NCI-H2171 (cell line): ENCODE data around the gene CFAP46.
"Not testable (repeated sequence)": the region's sequence is repeated elsewhere in the genome, so short reads cannot be mapped to it uniquely, and the experiment has no call there.

ENCODE experiments used
- DNase-seq: peaks from one replicate; lab custom pipeline; 2025; lab: John Stamatoyannopoulos, UW

CFAP46 gene

DNA sequence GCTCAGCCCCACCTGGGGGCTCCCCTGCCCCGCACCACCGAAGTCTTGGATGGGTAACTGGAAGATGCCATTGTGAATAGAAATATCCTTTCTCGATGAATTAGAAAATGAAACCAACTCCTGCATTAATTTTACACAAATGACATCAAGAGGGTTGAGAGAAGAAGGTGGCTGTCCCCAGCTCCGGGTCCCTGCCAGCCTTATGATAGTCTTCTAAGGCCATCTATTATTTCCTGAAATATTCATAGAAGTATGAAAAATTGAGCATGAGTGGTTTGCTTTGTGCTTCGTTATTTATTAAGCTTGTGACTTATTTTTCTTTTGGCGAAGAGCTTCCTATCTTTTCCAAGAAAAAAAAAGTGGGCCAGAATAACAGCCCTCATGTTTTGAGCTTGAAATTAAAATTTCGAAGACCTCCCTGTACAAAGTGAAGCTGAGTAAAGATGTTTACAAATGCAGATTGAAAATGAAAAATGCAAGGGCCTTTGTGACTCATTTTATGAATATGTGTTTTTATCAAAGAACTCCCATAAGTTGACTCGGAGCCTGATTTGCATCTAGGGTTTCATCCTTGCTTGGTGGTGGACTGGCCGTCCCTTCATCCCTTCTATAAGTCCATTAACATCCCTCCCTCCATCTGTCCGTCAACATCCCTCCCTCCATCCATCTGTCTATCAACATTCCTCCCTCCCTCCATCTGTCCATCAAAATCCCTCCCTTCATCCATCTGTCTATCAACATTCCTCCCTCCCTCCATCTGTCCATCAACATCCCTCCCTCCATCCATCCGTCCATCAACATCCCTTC is 20.5 kb upstream of the CFAP46 start:
- DNase-seq = no peak

DNA sequence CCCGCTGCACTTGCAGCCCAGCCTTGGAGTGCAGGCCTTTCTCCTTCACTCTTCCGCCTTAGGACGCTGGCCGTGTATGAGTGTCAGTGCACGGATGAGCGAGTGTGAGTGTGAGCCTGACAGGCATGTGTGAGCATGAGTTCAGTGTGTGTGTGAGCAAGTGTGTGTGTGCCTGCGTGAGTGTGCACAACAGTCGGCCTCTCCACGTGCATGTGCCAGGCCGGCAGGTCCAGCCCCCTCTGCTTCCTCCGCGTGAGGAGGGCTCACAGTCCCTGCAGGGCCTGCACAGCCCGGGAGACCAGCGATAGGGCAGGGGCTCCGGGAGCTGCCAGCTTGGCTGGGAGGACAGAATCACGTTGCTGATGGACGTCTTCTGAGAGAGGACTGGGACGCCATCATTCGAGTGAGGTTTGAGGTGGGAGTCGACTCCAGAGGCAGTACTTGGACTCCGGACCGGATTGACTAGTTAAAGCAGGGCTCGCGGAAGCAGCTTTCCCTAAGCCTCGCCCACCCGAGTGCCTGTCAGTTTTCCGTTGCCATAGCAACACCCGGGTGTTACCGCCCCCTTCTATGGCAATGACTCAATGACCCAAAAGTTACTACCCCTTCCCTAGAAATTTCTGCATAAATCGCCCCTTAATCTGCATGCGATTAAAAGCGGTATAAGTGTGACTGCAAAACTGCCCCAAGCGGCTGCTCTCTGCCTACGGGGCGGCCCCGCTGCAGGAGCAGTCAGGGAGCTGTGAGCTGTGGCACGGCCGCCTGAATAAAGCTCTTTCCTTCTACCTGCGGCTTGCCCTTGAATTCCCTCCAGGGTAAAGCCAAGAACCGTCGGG is 19.6 kb upstream of the CFAP46 start:
- DNase-seq = peak; percentile 24

DNA sequence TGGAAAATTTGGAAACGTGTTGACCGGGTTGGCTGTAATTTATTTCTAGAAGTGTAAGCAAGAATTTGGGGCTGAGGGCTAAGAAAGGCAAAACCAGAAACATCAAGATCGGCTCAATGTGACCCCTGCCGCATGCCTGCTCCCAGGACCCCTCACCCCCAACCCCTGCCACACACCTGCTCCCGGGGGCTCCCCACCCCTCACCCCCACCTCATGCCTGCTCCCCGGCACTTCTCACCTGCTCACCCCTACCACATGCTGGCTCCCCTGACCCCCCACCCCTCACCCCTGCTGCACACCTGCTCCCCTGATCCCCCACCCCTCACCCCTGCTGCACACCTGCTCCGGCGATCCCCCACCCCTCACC is 19.0 kb upstream of the CFAP46 start:
- DNase-seq = no peak

DNA sequence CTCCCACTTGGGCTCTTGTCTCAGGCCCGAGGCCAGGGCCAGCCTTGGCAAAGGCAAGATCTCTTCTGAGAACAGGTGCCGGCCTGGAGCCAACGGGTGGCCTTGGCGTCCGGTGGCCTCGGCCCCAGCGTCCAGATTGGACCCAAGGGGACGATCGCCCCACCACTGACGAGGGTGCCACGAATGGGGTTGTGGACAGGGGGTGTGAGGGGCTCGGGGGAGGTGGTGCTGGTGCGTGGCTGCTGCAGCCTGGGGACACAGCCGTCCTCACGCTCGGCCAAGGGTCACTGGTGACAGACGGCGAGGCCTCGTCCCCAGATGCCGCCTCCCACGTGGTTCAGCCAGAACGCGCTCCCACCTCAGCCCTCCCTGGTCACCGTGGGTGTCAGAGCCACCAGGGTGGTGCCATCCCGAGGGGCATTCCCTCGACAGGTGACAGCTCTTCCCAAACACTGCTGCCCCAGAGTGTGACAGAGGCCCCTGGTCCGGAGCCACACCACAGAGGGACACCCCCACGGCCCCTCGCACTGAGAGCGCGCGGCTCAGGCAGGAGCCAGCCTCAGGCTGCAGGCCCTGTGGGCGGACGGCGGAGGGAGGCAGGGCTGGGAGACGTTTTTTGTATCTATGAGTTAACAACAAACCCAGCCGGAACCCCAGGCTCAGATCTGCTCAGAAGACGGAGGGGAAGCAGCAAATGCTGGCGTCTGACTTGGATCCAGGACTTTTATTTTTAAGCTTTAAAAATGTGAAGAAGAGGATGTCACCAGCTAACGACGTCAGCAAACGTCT is 18.5 kb upstream of the CFAP46 start:
- no peak for DNase-seq

DNA sequence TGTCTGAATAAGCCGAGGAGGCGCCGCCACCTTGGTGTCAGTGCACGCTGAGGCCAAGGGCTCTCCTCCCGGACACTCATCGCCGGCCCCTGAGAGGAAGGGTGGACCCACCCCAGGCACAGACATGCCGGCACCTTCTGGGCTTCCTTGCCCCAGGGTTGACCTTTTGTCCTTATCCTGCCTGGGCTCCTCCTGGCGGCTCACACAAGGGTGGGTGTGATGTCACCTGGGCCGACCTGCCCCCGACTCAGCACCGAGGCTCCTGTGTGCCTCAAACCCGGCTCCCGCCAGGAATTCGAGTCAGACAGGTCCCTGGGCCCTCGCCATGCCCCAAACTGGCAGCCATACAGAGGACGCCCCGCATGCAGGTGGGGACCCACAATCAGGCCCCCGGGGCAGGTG is 17.7 kb upstream of the CFAP46 start:
- no peak for DNase-seq

DNA sequence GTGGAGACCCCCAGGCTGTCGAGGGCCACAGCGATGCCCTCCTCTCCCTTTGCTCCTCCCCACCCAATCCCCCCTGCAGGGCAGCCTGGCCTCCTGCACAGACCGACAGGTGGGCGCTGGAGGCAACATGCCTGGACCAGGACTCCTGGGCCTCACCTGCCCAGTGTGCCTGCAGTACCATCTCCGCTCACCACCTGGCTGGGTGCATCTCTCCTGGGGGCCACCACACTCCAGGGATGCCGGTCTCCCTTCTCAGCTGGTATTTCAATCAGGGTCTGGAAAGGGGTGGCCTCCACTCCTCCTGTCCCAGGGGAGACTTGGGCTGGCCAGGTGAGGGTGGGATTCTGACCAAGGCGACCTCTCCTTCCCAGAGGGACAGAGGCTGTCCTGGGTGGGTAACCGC is 17.2 kb upstream of the CFAP46 start:
- DNase-seq = no peak

DNA sequence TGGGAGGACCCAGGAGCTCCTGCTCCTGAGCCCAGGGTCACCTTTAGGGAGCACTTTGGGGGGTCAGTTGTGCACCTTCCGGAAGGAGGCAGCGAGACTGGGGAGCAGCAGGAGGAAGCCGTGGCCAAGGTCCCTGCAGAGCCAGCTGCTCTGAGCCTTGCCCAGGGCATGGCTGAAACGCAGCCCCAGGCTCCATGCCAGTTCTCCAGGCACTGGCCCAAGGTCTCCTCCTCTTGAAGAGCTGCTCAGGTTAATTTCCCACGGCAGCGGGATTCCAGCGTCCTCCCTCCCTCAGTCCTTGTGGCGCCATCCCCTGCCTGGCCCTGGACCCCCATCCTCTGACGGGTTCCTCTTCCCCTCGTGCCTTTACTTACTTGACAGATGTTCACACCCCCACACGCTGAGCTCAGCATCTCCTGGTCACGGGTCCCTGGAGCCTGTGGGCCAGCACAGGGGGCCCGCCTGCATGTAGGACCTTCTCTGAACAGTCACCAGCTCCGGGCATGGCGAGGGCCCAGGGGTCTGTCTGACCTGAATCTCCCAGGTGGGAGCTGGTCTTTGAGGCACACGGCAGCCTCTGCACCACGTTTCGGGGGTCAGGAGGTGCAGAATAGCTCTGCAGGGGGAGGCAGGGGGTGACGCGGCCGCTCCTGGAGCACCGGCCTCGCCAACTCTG is 16.7 kb upstream of the CFAP46 start:
- no peak for DNase-seq

DNA sequence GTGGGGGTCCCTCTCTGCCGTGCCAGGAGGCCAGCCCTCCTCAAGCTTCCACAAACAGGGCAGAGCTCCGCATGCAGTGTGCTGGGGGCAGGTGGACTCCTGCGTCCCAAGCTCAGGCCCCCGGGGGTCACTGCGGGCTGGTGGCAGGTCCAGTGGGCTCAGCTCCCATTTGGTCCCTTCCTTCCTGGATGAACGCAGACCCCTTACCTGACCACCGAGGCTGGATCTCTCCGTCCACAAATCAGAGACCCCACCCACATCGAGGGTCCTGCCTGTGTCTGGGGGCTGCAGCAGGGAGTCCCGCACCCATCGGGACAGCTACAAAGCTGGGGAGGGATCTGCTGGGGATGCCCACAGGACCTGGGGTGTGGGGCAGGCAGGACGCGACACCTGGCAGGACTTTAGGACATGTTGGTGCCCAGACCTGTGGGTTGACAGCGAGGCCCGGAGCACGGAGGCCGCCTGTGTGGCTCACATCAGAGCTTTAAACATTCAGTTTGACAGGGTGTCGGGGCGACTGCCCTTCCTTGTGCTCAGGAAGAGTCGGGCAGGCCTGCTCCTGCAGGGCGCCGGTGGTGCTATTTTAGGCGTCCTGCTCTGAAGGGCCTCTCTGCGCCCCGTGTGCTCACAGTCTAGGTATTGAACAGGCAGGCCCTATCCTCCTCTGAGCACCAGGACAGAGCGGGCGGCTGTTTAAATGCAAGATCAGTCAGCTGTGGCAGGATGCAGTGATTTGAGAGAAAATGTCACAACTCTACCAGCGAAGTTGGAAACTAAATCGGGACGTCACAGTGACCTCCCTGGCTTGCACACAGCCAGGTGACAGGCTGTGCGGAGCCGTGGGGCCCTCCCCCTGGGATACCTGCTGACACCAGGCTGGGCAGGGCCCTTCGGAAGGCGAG is 15.9 kb upstream of the CFAP46 start:
- no peak for DNase-seq

DNA sequence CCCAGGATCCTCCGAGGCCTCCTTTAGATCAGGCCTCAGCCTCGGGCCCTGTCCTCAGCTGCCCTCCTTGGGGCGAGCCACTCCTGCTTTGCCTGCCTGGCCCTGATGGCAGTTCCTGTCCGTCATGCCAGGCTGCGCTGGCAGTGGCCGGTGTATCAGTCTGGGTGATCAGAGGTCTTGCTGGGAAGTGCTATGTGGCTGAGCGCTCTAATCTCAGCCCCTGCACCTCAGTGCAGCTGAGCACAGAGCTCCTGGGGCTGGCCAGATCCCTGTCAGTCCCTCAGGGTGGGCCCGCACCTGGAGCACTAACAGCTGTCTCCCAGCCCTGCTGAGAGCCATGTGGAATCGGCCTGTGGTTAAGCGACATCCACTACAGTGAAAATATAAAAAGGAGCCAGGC is 14.8 kb upstream of the CFAP46 start:
- no peak for DNase-seq

DNA sequence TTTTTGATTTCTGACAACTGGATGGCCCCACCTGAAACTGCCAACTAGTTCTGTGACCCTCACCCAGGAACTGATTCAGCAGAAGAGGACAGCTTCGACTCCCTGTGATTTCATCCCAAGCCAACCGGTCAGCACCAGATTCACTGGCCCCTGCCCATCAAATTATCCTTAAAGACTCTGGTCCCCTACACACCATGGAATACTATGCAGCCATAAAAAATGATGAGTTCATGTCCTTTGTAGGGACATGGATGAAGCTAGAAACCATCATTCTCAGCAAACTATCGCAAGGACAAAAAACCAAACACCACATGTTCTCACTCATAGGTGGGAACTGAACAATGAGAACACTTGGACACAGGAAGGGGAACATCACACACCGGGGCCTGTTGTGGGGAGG is 13.9 kb upstream of the CFAP46 start:
- not testable (repeated sequence) for DNase-seq

DNA sequence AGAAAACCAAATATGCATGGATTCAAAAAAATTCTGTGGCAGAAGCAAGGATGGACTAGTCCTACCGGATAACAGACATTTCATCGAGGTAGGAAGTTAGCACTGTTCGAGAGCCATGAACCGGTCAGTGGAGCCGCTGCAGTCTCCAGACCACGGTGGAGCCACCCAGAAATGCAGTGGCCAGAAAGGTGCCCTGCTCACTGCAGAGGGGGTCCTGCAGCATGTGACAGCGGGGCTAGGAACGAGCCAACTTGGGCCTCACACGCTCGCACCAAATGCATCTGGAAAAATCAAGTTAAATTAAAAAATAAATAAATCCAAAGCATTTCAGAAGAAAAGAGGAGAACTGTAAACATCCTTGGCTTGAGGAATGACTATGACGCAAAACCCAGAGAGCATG is 13.1 kb upstream of the CFAP46 start:
- DNase-seq = no peak

DNA sequence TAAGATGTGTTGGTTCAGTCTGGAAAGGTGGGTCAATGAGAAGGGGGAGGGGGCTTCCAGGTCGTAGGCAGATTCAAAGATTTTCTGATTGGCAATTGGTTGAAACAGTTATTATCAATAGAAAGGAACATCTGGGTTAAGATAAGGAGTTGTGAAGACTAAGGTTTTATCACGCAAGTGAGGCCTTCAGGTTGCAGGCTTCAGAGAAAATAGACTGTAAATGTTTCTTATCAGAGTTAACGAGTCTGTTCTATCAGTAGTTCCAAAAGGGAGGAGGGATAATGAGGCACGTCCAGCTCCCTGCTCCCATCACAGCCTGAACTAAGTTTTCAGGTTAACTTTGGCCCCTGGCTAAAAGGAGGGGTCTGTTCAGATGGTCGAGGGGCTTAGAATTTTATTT is 11.1 kb upstream of the CFAP46 start:
- DNase-seq = no peak

DNA sequence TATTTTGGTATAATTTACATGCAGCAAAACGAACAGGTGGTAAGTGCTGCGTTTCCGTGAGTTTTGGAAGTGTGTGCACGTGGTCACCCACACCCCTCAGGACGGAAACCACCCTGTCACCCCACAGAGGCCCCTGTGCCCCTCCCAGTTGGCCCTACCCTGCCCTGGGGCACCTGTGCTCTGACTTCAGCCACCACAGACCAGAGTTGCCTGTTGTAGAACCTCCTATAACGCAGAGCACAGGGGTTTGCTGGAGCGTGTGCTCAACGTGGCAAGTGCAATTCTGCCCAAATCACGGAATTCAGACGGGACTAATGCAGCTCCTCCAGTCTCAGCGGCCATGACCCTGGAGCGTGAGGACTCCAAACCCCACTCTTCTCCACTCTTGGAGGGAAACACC is 9.6 kb upstream of the CFAP46 start:
- no peak for DNase-seq

DNA sequence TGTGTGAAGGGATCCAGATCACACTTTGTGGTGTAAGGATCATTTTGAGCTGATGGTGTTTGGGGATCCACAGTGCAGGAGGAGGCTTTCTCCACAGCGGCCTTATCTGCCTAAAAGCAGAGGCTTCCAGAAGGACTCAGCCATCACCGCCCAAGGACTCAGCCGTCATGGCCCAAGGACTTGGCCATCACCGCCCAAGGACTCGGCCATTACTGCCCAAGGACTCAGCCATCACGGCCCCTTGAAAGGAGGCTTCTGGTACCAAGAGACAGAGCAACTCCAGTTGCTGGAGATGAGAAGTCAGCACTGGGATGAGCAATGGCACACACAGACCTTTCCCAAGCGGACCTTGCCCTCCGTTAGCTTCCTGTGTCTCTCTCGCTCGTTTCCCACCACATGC is 6.0 kb upstream of the CFAP46 start:
- DNase-seq = no peak

DNA sequence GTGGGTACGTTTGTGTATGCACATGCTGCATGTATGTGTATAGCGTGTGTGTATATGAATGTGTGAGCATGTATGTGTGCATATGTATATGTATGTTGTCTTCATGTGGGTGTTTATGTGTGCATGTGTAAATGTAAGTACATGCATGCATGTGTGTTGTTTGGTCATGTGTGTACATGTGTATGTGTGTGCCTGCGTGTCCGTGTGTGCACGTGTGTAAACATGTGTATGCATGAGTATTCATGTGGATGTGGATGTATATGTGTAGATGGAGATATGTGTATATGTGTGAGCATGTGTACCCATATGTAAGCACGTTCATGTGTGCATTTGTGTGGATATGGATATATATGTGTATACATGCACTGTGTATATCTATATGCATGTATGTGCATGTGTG is 5.5 kb upstream of the CFAP46 start:
- no peak for DNase-seq

DNA sequence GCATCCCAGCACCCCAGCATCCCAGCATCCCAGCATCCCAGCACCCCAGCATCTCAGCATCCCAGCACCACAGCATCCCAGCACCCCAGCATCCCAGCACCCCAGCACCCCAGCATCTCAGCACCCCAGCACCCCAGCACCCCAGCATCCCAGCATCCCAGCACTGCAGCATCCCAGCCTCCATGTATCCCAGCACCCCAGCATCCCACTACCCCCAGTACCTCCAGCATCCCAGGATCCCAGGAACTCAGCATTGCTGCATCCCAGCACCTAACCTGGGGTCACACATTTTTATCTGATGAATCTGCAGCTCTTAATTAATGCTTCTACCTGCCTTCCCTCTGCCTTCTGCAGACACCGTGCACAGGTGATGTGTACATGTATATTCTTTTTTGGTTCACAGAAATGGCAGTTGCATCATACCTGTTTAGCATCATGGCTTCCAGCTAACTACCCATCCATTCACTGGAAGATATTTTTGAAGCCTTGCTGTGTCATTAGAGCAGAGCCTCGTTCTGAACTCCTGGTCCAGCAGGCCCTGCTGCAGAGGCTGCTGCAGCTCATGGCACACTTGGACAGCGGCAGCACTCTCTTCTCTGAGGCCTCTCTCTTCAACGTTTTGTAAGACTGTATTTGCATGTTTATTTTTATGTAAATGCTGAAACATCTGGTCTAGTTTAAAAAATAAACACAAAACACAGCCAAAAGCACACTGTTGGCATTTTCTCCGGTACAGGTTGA is 4.6 kb upstream of the CFAP46 start:
- no peak for DNase-seq

DNA sequence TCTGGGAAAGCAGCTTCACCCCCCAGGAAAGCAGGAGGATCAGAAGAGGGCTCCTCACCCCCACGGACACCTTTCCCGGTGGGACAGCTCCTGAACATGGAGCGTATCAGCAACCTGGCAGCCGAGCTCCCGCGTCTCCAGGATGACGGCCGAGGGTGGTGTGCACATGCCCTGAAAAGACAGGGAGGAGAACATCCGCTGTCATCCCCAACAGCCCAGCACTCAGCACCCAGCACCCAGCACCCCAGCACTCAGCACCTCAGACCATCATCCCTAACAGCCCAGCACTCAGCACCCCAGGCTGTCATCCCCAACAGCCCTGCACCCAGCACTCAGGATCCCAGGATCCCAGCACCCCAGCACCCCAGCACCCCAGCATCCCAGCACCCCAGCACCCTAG is 3.9 kb upstream of the CFAP46 start:
- DNase-seq = no peak

DNA sequence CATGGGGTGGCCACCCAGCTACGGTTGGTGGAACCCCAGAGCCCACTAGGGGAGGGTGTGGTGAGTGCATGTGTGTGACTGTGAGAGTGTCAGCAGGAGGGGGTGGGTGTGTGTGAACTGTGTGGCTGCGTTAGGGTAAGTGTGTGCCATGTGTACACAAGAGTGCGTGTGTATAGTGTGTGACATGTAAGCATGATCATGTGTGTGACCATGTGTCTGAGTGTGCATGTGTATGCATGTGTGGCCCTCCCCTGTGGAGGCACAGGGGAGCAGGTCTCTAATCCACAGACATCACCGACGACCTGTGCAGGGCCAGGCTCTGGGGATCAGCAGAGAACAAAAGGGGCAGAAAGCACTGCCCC is 3.5 kb upstream of the CFAP46 start:
- DNase-seq = no peak

DNA sequence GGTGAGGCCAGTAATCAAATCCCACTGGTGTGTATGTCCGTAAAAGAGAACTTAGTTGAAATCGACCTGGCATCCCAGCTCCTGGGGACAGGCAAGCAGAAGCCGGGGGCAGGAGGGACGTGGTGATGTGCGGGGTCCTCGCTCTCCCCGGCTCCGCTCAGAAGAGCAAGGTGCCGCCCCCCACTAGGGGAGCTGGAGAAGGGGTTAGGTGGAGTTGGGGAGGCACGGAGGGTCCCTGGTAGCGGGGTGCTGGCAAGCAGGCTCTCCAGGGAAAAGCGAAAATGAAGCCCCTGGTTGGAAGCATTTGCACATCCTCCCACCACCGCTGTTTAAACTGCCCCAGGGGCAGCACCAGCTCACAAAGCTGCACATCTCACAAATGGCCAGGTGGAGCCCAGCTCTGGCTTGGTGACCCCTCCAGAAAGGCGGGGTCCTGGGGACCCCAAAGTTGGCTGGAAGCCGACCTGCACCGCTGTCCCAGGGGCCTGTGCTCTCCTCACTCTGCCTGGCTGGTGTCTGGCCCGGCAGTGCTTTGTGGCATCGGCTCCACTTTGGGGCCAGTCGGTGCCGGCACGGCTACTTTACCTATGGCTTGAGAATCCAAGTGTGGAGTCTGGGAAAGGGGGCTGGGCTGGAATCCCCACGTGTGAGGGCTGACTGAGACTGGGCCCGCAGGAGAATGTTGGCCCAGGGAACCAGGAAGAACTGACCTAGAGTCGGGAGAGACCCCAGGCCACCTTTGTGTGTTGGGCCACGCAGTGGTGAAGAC is 2.9 kb upstream of the CFAP46 start:
- no peak for DNase-seq

DNA sequence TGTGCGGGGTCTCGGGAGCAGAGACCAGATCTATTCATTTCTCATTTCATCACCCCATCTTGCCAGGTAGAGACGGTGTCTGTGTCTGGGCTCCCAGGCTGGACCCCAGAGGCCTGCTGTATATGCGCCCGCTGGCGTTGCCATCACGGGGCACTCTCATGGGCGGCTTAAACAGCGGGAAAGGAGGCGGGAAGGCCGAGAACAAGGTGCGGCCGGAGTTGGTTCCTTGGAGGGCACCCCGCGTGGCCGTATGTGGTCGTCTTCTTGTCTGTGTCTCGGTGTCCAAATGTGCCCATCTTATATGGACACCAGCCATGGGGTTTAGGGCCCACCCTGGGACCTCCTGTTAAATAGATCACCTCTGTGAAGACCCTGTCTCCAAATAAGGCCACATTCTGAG is 2.1 kb upstream of the CFAP46 start:
- no peak for DNase-seq
